ENCODE measurements around the gene AKR7A3. TPM values are rescaled to one million over a fixed set of nuclear protein-coding genes. Genes with fewer than 3 reads are reported as not detected.
"Not testable (repeated sequence)": the region's sequence is repeated elsewhere in the genome, so short reads cannot be mapped to it uniquely, and the experiment has no call there.

Gene AKR7A3
- total and polyA plus RNA-seq, 2 of the 4 experiments (the other 2 are of a cell fraction): 0.18 to 0.62 TPM

- Histone ChIP-seq H4K8ac (ENCODE audit: low read depth in 2 of 2, low read length in 2 of 2) (no peak overlapping the region), H3K27me3 (ENCODE audit: control insufficient read depth, insufficient read depth, low read length) (no peaks in the 10 kb centered on the region), H2AK5ac (ENCODE audit: low read depth, low read length) (no peak overlapping the region), H3K18ac (ENCODE audit: low read depth, low read length) (no peak overlapping the region), H4K91ac (ENCODE audit: insufficient read depth, low read depth, low read length) (no peak overlapping the region), H3K9me3 (ENCODE audit: control insufficient read depth, insufficient read depth, low read length) (no peaks in the 10 kb centered on the region), H3K4me3 (ENCODE audit: insufficient read depth, low read depth, low read length) (no peak overlapping the region), H3K4ac (ENCODE audit: low read depth, low read length) (no peak overlapping the region), H2BK15ac (ENCODE audit: low read depth, low read length) (no peak overlapping the region), H3K4me2 (ENCODE audit: low read depth, low read length) (no peak overlapping the region), H2BK5ac (ENCODE audit: low read depth, low read length, poor library complexity, severe bottlenecking) (no peak overlapping the region), H3K9me1 (ENCODE audit: insufficient read depth, low read length) (peaks cover 6% of the 10 kb centered on the region), H3K4me1 (ENCODE audit: control insufficient read depth, insufficient read depth, low read length) (peaks cover 8% of the 10 kb centered on the region), H2AFZ (replicated peaks; ENCODE audit: low read length, poor library complexity) (no peak overlapping the region), H3K79me1 (ENCODE audit: low read depth in 1 of 2, low read length in 2 of 2) (peaks cover 12 to 24% of the 10 kb centered on the region in 2 experiments), H3K36me3 (ENCODE audit: control insufficient read depth, insufficient read depth, low read length) (peaks cover 48% of the 10 kb centered on the region), H2AK9ac (replicated peaks; ENCODE audit: low read depth, low read length, poor library complexity) (no peak overlapping the region), H3K23ac (ENCODE audit: low read depth, low read length) (no peak overlapping the region), H3K14ac (replicated peaks; ENCODE audit: low read depth, low read length) (no peak overlapping the region), H4K5ac (ENCODE audit: low read depth, low read length) (no peak overlapping the region), H3K9ac (ENCODE audit: low read depth, low read length) (no peak overlapping the region), H2BK20ac (ENCODE audit: low read depth, low read length) (no peak overlapping the region), H4K20me1 (ENCODE audit: insufficient read depth, low read length) (peaks cover 11% of the 10 kb centered on the region), H2BK120ac (ENCODE audit: low read depth, low read length) (no peak overlapping the region), H3K27ac (ENCODE audit: insufficient read depth, low read length) (no peak overlapping the region), H3K56ac (ENCODE audit: extremely low read depth, insufficient read depth, low read length) (no peak overlapping the region)
- in situ Hi-C loops (cut with MboI; ENCODE audit: low sequenced_read_pairs) (no loop called here), intact Hi-C loops (cut with micrococcal nuclease) (no loop called here), dilution Hi-C loops (cut with HindIII; ENCODE audit: low sequenced_read_pairs, unreplicated experiment) (no loop called here)
- DNase-seq (no peak), ATAC-seq (ENCODE audit: low read depth) (no peak)
- WGBS, 2 experiments (ENCODE audit: extremely low coverage in 2 of 2, insufficient read length in 1 of 2): 95% methylated on average over 7 of the region's 11 CpGs; no CpG with 5 or more reads in 1 of the 2 experiments
- no TSS peak for BruUV-seq (replicated peaks)
- CTCF ChIA-PET: no interaction called here
- POLR2A ChIA-PET (ENCODE audit: unreplicated experiment): no interaction called here
- TF ChIP-seq, protein P1, sequence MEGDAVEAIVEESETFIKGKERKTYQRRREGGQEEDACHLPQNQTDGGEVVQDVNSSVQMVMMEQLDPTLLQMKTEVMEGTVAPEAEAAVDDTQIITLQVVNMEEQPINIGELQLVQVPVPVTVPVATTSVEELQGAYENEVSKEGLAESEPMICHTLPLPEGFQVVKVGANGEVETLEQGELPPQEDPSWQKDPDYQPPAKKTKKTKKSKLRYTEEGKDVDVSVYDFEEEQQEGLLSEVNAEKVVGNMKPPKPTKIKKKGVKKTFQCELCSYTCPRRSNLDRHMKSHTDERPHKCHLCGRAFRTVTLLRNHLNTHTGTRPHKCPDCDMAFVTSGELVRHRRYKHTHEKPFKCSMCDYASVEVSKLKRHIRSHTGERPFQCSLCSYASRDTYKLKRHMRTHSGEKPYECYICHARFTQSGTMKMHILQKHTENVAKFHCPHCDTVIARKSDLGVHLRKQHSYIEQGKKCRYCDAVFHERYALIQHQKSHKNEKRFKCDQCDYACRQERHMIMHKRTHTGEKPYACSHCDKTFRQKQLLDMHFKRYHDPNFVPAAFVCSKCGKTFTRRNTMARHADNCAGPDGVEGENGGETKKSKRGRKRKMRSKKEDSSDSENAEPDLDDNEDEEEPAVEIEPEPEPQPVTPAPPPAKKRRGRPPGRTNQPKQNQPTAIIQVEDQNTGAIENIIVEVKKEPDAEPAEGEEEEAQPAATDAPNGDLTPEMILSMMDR (conservative IDR thresholded peaks at IDR 0.05; ENCODE audit: low read depth, low read length): no peak
- no peak for TF ChIP-seq RFX5 (IDR thresholded peaks at IDR 0.05; ENCODE audit: low read depth, low read length)
- no peak for TF ChIP-seq CEBPB (IDR thresholded peaks at IDR 0.05; ENCODE audit: low read depth, low read length)
These were observed 17.3 kb upstream of the AKR7A3 start for GRCh38 chr1:19305880-19306279.

GRCh38 chr1:19304081-19304480, 15.5 kb upstream of the AKR7A3 start:
- H3K4me2 ChIP-seq (ENCODE audit: low read depth, low read length); H3K79me1 ChIP-seq (ENCODE audit: low read depth in 1 of 2, low read length in 2 of 2); POLR2A ChIA-PET (ENCODE audit: unreplicated experiment); intact Hi-C loops (cut with micrococcal nuclease); H3K18ac ChIP-seq (ENCODE audit: low read depth, low read length); H3K4me1 ChIP-seq (ENCODE audit: control insufficient read depth, insufficient read depth, low read length); H3K9me1 ChIP-seq (ENCODE audit: insufficient read depth, low read length); H3K27me3 ChIP-seq (ENCODE audit: control insufficient read depth, insufficient read depth, low read length); DNase-seq; H4K20me1 ChIP-seq (ENCODE audit: insufficient read depth, low read length); ATAC-seq (ENCODE audit: low read depth); H3K4me3 ChIP-seq (ENCODE audit: insufficient read depth, low read depth, low read length); H3K4ac ChIP-seq (ENCODE audit: low read depth, low read length); in situ Hi-C loops (cut with MboI; ENCODE audit: low sequenced_read_pairs); H3K23ac ChIP-seq (ENCODE audit: low read depth, low read length); H3K9ac ChIP-seq (ENCODE audit: low read depth, low read length); H3K9me3 ChIP-seq (ENCODE audit: control insufficient read depth, insufficient read depth, low read length); H2BK5ac ChIP-seq (ENCODE audit: low read depth, low read length, poor library complexity, severe bottlenecking); H3K27ac ChIP-seq (ENCODE audit: insufficient read depth, low read length); BruUV-seq (replicated peaks); H4K5ac ChIP-seq (ENCODE audit: low read depth, low read length); dilution Hi-C loops (cut with HindIII; ENCODE audit: low sequenced_read_pairs, unreplicated experiment); H4K91ac ChIP-seq (ENCODE audit: insufficient read depth, low read depth, low read length); H2AK9ac ChIP-seq (replicated peaks; ENCODE audit: low read depth, low read length, poor library complexity); H2BK120ac ChIP-seq (ENCODE audit: low read depth, low read length); H4K8ac ChIP-seq (ENCODE audit: low read depth in 2 of 2, low read length in 2 of 2); H2BK15ac ChIP-seq (ENCODE audit: low read depth, low read length); H2AFZ ChIP-seq (replicated peaks; ENCODE audit: low read length, poor library complexity); H2BK20ac ChIP-seq (ENCODE audit: low read depth, low read length); H2AK5ac ChIP-seq (ENCODE audit: low read depth, low read length); H3K56ac ChIP-seq (ENCODE audit: extremely low read depth, insufficient read depth, low read length); H3K14ac ChIP-seq (replicated peaks; ENCODE audit: low read depth, low read length): not testable (repeated sequence)
- H3K36me3 ChIP-seq (ENCODE audit: control insufficient read depth, insufficient read depth, low read length): peaks cover 52% of the 10 kb centered on the region
- WGBS, 2 experiments (ENCODE audit: extremely low coverage in 2 of 2, insufficient read length in 1 of 2): no CpG with 5 or more reads among the region's 10 CpGs
- CTCF ChIA-PET: interaction anchor here (0.6 kb wide), 2 partner anchors 52 to 280 kb away, joined by 3 to 5 read pairs; partner anchors contain the start of gene MRTO4

Measured in IMR-90 (cell line).